ENCODE data around the gene PNMA6A.
"Not testable (repeated sequence)": the region's sequence is repeated elsewhere in the genome, so short reads cannot be mapped to it uniquely, and the experiment has no call there.

The PNMA6A gene

DNA sequence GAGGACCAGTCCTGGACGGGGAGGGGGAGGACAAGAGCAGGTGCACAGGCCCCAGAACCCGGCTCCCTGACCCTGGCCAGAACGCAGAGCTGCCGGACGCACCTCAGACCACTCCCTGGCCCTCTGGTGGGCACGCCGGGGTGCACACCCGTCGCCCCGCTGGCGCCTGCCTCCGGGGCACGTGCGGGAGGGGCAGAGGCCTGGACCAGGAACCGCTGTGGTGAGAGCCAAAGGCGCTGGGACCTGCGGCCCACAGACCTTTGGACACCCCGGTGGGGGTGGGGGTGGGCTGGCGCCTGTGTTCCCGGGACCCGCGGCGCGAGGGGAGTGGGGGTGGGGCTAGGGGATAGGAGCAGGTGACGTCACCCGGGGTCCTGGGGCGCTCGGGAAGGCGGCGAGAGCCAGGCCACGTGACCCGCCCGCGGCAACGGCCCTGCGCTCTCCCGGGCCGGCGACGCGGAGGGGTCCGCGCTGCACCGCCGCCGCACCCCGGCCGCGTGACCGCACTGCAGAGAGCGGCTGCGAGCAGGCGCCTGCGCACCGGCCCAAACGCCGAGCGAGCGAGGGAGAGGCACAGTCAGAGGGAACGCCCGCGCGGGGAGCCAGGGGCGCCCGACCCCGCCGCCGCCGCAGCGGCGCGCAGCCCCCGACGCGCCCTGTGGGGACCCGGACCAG, at the start of gene PNMA6A:
TSS of gene PNMA6A (plus strand) at position 546 of the 675 bp plus-strand sequence. CDS start 609 bp downstream, outside the sequence.
- DNase-seq = not testable (repeated sequence)

DNA sequence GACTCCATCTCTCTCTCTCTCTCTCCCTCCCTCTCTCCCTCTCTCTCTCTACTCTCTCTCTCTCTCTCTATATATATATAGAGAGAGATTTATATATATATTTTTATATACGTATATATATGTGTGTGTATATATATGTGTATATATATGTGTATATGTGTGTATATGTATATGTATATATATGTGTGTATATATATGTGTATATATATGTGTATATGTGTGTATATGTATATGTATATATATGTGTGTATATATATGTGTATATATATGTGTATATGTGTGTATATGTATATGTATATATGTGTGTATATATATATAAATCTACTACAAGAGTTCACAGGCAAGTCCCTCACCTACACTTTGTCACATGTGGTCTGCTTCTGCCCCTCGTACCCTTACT, 45.8 kb upstream of the PNMA6A start:
- DNase-seq = not testable (repeated sequence)

DNA sequence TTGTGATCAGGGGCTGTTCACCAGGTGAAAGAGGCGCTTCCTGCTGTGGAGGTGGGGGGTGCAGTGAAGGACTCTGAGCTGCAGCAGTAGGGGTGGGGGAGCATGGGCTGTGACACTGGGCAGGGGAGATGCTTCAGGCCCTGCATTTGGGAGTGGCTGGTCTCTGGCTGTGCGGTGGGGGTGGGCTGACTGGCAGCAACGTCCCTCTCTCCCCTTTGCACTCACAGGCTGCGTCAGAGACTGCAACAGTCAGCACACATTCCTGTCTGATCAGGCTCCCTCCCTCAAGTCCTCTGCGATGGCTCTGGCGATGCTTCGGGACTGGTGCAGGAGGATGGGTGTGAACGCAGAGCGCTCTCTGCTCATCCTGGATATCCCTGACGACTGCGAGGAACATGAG, 43.8 kb upstream of the PNMA6A start:
- not testable (repeated sequence) for DNase-seq

DNA sequence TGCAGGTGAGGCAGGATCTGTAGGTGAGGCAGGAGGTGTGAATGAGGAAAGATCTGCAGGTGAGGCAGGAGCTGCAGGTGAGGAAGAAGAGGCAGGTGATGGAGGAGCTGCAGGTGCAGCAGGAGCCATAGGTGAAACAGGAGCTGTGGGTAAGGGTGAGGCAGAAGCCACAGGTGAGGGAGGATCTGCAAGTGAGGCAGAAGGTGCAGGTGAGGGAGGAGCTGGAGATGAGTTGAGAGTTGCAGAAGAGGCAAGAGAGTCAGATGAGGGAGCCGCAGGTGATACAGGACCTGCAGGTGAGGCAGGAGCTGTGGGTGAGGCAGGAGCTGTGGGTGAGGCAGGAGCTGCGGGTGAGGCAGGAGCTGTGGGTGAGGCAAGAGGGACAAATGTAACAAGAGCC, 43.1 kb upstream of the PNMA6A start:
- DNase-seq = no peak

DNA sequence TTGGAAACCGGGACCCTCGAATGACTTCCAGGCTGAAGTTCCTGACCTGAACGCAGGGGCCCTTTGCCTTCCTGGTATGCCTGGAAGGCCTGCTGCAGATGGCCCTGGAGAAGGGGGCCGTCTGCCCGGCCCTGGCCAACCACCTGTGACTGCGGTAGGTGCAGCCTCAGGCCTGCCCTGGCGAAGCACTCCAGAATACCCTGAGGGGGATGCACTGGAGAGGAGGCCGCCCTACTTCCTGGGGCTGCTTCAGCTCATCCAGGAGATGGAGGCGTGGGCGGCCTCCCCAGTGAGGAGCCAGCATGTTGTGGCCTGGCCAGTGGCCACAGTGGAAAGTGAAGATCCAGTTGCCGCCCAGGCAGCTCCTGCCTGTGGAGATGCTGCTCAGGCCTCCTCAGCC, 42.4 kb upstream of the PNMA6A start:
- no peak for DNase-seq

DNA sequence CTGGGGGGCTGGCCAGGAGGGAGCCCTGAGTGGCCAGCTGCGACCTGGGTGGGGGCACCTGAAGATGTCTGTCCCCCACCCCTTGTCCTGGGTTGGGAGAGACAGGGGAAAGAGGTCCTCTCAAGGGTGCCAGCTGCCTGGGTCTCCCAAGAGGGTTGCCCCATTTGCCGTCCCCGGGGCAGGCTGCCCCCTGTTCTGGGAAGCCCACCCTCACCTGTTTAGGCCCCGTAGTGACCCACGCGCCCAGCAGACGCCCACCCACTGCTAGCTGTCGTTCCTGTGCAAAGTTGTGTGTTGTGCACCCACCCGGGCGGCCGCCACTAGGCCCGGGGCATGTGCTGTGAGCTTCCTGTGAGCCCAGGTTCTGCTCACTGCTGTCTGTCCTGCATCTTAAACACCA, 41.5 kb upstream of the PNMA6A start:
- DNase-seq = no peak

DNA sequence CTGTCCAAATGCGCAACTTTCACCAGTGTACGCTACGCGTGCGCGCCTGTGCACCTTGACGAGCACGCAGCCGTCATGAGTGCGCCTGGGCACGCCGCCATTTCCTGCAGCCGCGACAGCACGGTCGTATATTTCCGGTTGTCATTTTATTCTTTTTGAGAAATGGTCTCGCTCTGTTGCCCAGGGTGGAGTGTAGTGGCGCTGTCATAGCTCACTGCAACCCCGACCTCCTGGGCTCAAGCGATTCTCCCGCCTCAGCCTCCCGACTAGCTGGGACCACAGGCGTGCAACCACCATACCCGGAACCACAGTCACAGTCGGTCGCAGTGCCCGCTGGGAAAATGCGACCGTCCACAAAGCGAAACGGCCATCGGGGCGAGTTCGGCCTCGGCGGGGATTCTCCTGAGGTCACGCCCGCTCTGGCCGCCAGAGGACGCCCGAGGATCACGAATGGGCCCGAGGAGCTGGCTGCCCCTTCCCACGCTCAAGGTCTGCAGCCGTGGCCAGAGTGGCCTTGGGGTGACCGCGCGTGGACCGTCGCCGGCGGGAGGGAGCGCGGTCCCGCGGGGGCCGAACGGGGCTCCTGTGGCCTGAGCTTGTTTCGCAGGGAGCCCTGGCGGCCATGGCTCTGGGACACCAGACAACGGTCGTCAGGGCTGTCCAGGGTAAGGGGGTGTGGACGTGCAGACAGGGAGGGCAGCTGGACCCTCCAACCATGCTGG, 39.7 kb upstream of the PNMA6A start:
- peak in 1 of 2 experiments; percentile 3 for DNase-seq

DNA sequence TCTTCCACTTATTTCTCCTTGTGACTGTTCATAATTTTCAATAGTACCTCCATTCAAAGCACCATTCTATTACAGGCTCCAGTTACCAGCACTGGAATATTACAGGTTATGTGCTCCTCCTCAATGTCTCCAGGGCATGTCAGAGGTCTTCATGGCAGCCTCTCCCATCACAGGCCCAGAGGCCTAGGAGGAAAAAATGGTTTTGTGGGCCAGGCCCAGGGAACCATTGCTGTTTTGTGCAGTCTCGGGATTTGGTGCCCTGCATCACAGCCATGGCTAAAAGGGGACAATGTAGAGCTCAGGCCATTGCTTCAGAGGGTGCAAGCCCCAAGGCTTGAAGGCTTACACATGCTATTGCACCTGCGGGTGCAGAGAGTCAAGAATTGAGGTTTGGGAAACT, 23.2 kb upstream of the PNMA6A start:
- no peak for DNase-seq

DNA sequence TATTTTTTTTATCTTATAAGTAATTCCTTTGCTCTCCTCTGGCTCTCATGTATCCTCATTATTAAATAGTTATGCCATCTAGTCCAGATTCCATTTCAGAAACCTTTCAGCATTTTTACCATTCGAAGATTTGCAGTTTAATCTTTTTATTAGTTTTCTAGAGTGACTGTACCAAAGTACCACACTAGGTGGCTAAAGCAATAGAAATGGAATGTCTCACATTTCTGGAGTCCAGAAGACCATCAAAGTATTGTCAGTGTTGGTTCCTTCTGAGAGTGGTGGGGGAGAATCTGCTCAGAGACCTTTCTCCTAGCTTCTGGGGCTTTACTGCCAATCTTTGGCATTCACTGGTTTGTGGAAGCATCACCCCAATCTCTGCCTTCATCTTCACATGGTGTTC, 19.7 kb upstream of the PNMA6A start:
- no peak for DNase-seq

DNA sequence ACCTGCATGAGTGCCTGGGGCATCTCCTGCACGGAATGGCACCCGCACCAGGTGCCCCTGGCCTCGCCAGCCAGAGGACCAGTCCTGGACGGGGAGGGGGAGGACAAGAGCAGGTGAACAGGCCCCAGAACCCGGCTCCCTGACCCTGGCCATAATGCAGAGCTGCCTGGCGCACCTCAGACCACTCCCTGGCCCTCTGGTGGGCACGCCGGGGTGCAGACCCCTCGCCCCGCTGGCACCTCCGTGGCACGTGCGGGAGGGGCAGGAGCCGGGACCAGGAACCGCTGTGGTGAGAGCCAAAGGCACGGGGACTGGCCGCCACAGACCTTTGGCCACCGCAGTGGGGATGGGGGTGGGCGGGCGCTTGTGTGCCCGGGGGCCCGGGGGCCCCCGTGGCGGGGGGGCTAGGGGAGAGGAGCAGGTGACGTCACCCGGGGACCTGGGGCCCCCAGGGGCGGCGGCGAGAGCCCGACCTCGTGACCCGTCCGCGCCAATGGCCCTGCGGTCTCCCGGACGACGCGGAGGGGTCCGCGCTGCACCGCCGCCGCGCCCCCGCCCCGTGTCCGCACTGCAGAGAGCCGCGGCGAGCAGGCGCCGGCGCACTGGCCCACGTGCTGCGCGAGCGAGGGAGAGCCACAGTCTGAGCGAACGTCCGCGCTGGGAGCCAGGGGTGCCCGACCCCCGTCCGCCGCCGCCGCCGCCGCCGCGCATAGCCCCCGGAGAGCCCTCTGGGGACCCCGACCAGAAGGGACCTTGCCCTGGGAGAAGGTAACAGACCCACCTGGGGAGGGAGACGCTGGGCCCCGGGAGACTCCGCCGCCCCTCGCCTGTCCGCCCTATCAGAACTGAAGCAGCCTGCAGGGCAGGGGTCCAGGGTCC, 16.1 kb upstream of the PNMA6A start, which contains the start of gene PNMA3:
TSS of gene PNMA3 (plus strand) at position 600 of the 879 bp plus-strand sequence. CDS start 586 bp downstream, outside the sequence.
- DNase-seq = no peak

DNA sequence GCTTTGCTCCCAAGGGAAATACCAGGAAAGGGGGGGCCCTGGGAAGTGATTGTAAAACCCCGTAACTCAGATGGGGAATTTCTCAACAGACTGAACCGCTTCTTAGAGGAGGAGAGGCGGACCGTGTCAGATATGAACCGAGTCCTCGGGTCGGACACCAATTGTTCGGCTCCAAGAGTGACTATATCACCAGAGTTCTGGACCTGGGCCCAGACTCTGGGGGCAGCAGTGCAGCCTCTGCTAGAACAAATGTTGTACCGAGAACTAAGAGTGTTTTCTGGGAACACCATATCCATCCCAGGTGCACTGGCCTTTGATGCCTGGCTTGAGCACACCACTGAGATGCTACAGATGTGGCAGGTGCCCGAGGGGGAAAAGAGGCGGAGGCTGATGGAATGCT, 15.0 kb upstream of the PNMA6A start:
- no peak for DNase-seq

DNA sequence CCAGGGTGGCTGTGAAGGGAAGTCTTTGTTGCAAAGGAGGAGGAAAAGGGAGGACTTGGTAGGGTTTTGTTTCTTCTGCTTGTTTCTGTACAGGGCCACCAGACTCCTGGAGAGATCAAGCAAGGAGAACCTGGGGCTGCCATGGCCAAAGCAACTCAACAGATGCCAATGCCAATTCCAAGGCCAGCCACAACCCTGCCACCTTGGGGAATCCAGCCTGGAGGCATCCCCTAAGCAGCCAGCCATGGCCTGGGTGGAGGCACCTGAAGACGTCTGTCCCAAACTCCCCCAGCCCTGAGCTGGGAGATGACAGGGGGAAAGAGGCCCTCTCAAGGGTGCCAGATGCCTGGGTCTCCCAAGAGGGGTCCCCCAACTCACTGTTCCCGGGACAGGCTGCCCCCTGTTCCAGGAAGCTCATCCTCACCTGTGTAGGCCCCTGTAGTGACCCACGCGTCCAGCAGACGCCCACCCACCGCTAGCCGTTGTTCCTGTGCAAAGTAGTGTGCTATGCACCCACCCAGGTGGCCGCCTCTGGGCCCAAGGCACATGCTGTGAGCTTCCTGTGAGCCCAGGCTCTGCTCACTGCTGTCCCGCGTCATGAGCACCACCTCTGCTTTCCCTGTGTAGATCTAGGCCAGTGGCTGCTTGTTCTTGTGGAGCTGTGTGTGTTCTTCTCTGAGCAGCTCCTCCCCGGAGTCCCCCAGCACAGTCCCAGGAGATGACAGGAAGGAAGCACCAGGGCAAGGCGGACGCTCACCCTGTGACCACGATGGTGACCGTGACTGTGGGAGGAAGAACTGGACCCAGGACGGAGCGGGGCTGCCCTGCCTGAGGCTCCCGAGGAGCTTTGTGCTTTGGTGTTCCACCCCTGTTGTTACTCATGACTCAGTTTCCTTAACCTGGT, 12.8 kb upstream of the PNMA6A start:
- DNase-seq = no peak

DNA sequence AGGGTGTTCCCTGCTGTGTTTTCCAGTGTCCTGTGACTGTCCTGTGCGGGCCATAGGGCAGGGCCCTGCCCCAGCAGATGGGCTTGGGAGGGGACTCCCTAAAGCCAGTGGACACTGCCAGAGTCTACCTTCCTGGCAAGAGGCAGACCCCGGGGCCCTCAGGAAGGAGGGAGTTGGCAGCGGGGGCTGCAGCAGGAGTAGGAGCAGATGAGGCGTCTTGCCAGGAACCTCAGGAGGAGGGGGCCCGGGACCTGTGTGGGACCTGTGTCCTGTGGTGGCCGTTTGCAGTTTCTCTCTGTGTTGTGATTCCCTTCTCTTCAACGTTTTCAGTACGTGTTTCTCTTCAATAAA, 12.2 kb upstream of the PNMA6A start:
- DNase-seq = no peak

DNA sequence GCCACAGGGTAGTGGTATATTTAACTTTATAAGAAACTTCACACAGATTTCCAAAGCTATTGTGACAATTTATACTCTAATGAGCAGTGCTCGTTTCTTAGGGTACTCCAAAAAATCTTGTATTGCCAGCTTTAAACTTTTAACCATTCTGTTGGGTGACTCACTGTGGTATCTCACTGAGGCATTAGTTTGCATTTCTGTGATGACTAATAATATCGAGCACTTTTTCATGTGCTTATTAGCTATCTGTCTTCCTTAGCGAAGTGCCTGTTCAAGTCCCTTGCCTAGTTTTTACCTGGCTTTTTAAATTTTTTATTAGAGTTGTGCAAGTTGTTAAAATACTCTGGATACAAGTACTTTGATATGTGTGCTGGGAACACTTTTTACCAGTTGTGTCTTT, 10.5 kb upstream of the PNMA6A start:
- no peak for DNase-seq

DNA sequence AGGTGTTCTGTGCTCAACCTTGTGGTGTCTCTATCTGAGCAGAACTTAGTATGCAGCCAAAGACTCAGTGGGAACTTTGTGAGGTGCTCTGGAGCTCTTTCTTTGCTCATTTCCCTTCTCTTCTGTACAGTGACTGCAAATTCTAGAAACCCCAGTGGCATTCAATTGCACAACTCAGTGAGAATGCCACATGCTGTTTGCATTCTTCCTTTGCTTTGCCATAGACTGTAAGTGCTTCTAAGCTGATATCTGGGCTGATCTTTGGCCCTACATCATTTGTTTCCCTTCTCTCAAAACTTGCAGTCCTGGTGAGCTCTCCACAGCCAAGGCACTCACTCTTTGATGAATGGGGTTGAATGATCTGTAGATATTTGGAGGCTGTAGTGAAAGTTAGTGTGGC, 8.9 kb upstream of the PNMA6A start:
- DNase-seq = no peak

DNA sequence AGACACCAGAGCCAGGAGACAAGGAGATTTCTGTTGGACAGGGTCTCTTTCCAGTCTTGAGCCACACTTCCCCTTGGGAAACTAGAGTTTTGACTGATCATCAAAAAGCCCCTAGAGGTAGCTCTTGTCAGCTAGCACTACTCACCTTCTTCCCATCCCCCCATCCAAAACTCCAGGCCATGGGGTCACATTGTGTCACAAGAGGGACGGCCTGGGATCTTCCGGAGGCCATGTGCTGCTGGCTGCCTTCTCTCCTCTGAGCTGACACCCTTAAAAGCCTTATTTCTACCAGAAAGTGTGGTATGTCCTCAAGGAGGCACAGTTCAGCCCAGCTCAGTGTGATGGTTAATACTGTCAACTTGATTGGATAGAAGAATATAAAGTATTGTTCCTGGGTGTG, 8.2 kb upstream of the PNMA6A start:
- DNase-seq = no peak

DNA sequence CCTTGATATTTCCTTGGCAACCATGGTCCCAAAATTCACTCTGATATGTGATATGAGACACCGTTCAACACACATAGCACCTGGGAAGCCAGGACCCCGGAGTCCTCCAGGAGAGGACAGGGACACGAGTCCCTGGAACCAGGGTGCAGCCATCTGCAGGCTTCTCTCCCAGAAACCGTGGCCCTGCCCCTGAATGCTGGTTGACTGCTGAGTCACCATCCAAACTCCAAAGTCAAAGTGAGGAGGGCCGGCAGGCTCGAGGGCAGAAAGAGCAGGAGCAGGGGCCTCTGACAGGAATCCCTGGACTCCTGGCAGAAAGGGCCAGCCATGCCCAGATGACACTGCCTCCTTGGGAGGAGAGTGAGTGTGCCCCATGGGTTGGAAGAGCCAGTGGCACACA, 6.9 kb upstream of the PNMA6A start:
- no peak for DNase-seq

DNA sequence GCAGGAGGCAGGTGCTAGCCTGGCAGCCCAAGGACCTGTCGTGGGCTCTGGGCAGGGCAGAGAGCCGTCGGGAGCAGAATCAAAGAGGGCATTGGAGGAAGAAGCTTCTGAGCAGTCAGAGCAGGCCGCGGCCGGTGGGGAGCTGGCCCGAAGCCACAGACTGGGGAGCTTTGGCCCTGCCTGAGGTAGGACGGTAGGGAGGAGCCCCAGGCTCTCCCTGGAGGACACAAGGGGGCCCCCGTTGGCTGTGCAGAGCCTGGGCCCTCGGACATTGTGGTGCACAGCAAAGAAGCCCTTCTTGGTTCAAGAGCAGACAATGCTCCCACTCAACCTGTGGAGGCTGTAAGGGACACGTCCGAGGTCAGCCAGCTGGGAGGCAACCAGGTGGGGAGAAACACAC, 5.9 kb upstream of the PNMA6A start:
- not testable (repeated sequence) for DNase-seq

DNA sequence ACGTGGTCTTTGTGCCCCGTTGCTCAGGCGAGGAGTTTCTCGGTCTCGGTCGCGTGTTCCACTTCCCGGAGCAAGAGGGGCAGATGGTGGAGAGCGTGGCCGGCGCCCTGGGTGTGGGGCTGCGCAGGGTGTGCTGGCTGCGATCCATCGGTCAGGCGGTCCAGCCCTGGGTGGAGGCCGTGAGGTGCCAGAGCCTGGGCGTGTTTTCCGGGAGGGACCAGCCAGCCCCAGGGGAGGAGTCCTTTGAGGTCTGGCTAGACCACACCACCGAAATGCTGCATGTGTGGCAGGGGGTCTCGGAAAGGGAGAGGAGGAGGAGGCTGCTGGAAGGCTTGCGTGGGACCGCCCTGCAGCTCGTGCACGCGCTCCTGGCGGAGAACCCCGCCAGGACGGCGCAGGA, 1.1 kb downstream of the PNMA6A start:
- not testable (repeated sequence) for DNase-seq

DNA sequence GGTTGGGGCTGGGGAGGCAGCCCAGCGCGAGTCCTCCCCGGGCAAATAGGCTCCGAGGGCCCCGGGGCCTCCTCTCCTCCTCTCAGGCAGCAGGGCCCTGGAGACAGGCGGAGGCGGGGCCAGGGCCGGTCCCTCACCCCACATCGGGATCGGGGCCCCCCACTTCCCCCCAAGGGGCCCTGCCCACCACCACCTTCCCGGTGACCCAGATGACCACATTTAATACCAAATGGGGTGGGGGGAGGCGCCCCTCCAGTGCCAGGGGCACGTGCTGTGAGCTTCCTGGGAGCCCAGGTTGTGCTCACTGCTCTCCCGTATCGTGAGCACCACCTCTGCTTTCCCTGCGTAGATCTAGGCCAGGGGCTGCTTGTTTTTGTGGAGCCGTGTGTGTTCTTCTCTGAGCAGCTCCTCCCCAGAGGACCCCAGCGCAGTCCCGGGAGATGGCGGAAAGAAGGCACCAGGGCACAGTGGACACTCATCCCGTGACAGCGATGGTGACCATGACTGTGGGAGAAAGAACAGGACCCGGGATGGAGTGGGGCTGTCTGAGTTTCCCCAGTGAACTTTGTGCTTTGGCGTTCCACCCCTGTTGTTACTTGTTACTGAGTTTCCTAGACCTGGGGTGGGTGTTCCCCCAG, 2.1 kb downstream of the PNMA6A start:
- no peak for DNase-seq

DNA sequence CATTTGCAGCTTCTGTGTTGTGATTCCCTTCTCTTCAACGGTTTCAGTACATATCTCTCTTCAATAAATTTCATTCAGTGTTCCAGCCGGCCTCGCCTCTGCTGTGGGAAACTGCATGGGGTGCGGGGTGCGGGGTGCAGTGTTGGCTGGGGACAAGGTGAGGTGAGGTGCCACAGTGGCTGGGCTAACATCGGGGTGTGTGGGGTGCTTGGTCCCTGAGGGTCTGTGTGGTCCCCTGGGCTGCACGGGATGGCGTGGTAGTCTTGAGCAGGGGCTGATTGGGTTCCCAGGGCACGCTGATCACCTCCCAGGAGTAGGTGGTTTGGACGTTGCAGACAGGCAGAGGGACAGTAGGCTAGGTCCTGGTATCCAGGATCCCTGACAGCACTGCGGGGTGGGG, 2.7 kb downstream of the PNMA6A start:
- DNase-seq = no peak

DNA sequence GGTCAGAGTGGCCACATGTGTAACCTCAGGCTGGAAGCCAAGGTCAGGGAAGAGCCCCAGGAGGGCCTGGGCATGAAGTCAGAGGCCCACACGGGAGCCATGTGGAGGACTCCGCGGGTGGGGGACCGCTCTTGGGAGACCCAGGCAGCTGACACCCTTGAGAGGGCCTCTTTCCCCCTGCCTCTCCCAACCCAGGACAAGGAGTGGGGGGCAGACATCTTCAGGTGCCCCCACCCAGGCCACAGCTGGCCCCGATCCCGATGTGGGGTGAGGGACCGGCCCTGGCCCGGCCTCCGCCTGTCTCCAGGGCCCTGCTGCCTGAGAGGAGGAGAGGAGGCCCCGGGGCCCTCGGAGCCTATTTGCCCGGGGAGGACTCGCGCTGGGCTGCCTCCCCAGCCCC, 3.1 kb downstream of the PNMA6A start:
- DNase-seq = no peak
